Adrenal gland (tissue), 12 donors: ENCODE measurements around the gene SYT1. TPM values are rescaled to one million over a fixed set of nuclear protein-coding genes. Genes with fewer than 3 reads are reported as not detected.

Experiments
- DNase-seq, 7 donors: peaks; one replicate each; pipeline ENCODE4 v3.0.0-alpha.2; 2019 to 2020
- H3K27ac ChIP-seq, 5 donors: fragments of 200-600 bp; sonication (generic) in 4 of 5; 1 replicate in 3 of 5; 2 replicates in 2 of 5; pipeline versions ENCODE4 v1.5.1 to v1.8.0; 2016 to 2020; ENCODE audit warnings: mild to moderate bottlenecking in 1 of 5
- H3K27me3 ChIP-seq: fragments of 200-600 bp; 2 replicates; pipeline ENCODE4 v1.8.0; 2021
- H3K36me3 ChIP-seq, 2 donors: fragments of 200-600 bp; replicated peaks in 1 of 2; 1 replicate in 1 of 2; 2 replicates in 1 of 2; pipeline versions ENCODE4 v1.5.1 to v1.8.0; 2018 to 2022
- H3K4me1 ChIP-seq, 2 donors: fragments of 200-600 bp; replicated peaks in 1 of 2; 1 replicate in 1 of 2; 2 replicates in 1 of 2; pipeline versions ENCODE4 v1.5.1 to v1.8.0; 2018 to 2021
- H3K4me3 ChIP-seq, 4 donors: fragments of 200-600 bp; sonication (generic) in 3 of 4; one replicate each; pipeline ENCODE4 v1.5.1; 2016 to 2018
- H3K9me3 ChIP-seq, 3 donors: fragments of 200-600 bp; sonication (generic) in 1 of 3; replicated peaks in 1 of 3; 1 replicate in 2 of 3; 2 replicates in 1 of 3; pipeline versions ENCODE4 v1.5.1 to v1.8.0; 2016 to 2021
- POLR2A ChIP-seq, 2 donors: fragments of 450-650 bp; IDR thresholded peaks; one replicate each; pipeline ENCODE4 v1.6.1; 2017; ENCODE audit warnings: antibody characterized with exemption in 2 of 2, mild to moderate bottlenecking in 2 of 2, moderate library complexity in 1 of 2
- WGBS, 4 donors: extraction: QIAGEN DNeasy Blood & Tissue Kit in 2 of 4; methylation state at CpG; one replicate each; pipeline versions ENCODE4 v1.1.5 to v1.1.7; 2013 to 2017; 5-methylcytosine and 5-hydroxymethylcytosine counted together
- intact Hi-C, 2 donors: fragments of 100-400 bp; cut with DNase I; formaldehyde crosslinking; loops; one replicate each; pipeline versions ENCODE4 v1.14.1 to v1.15.0; 2022 to 2023
- polyA plus RNA-seq, 3 donors: library from polyadenylated mRNA; stranded (reverse); fragments of 200-250 nt in 2 of 3; fragments of 350-450 nt in 1 of 3; fragmentation: Illumina TruSeq in 1 of 3; extraction: RNeasy Lipid Tissue Mini Kit (QIAGEN cat#74804) in 1 of 3; gene quantifications; one replicate each; pipeline ENCODE4 v1.2.3, GENCODE V29; 2013 to 2014
- total RNA-seq, 9 donors: library from RNA; depleted of rRNA in 4 of 9; stranded (reverse); fragments of >200 nt in 4 of 9; fragments of 120-200 nt in 1 of 9; fragmentation: NEBNext Ultra II Directional in 1 of 9; extraction: Animal tissue kit (Norgen Biotek cat#: 25700) in 1 of 9; gene quantifications; one replicate each; pipeline versions ENCODE4 v1.1.0 to v1.2.4, GENCODE V29; 2013 to 2023
- TF ChIP-seq, protein P1 (sequence below), 6 experiments: fragments of 450-650 bp in 4 of 6; fragments of 200-600 bp in 2 of 6; sonication (generic) in 1 of 6; IDR thresholded peaks; 1 replicate in 5 of 6; 2 replicates in 1 of 6; pipeline versions ENCODE4 v1.5.1 to v1.8.0; 2016 to 2021; ENCODE audit warnings: antibody characterized with exemption in 6 of 6, mild to moderate bottlenecking in 2 of 6, moderate library complexity in 1 of 6
- donor health status: healthy with polysubstance abuse.
- donor health status: Bipolar disorder and iron deficiency.
- donor health status: DM: yes; HTN: yes; CAD: no.
- donor health status: DM: no; HTN: no; CAD: no.
- donor health status: DM: no; HTN: no; CAD: no.
- donor health status: DM: yes; HTN: yes; CAD: no.

Gene SYT1
- total and polyA plus RNA-seq, 12 donors, result 0.42 to 22.3 (median 4.6) TPM

DNA sequence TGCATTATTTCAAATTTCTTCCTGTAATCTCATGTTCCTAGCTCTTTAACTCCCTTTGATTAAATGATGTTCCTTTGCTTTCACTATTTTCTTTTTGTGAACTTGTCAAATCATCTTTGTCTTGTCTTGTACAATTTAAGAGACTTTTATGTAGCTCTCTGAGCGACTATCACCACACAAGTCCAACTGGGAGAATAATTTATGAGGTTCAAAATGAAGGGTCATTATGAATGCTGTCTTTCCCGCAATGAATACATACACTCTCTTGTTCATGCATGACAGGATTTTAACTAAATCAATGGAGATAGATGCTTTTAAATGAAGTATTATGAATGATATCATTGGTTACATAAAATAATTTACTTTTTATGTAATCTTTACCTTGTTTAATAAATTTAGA, 418.8 kb downstream of the SYT1 start:
- TF ChIP-seq, protein P1, sequence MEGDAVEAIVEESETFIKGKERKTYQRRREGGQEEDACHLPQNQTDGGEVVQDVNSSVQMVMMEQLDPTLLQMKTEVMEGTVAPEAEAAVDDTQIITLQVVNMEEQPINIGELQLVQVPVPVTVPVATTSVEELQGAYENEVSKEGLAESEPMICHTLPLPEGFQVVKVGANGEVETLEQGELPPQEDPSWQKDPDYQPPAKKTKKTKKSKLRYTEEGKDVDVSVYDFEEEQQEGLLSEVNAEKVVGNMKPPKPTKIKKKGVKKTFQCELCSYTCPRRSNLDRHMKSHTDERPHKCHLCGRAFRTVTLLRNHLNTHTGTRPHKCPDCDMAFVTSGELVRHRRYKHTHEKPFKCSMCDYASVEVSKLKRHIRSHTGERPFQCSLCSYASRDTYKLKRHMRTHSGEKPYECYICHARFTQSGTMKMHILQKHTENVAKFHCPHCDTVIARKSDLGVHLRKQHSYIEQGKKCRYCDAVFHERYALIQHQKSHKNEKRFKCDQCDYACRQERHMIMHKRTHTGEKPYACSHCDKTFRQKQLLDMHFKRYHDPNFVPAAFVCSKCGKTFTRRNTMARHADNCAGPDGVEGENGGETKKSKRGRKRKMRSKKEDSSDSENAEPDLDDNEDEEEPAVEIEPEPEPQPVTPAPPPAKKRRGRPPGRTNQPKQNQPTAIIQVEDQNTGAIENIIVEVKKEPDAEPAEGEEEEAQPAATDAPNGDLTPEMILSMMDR (IDR thresholded peaks at IDR 0.05), result no peak
- Histone ChIP-seq H3K27ac (no peak overlapping the region), H3K27me3 (no peaks in the 10 kb centered on the region), H3K9me3 (no peaks in the 10 kb centered on the region), H3K4me3 (no peak overlapping the region), H3K36me3 (no peaks in the 10 kb centered on the region), H3K4me1 (no peaks in the 10 kb centered on the region)
- intact Hi-C loops, result no loop called here
- DNase-seq, result no peak
- WGBS, 4 donors, result 52 to 70% (median 59%) methylated on average over 2 of the region's 2 CpGs

DNA sequence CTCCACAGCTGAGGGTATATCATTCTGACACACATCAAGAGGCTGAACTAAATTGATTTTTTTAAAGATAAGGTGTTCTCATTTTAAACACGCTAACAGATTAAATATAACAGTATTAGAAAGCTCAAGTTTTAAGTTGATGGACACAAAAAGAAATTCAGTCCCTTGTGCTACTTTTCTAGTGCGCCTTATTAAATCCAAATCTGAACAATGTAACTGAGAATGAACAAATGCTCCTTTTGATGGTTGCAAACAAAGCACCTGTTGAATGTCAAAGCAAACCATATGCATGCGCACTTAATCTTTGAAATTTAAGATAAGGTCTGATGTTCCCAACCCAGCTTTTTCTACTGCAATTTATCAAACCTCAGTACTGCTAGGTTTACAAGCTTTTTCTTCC, 424.3 kb downstream of the SYT1 start:
- no peaks in the 10 kb centered on the region for H3K36me3 ChIP-seq
- H3K4me1 ChIP-seq, result no peaks in the 10 kb centered on the region
- WGBS, 4 donors, result 79 to 87% (median 85%) methylated on average over 3 of the region's 3 CpGs
- no peaks in the 10 kb centered on the region for H3K9me3 ChIP-seq
- intact Hi-C loops, result no loop called here
- no peaks in the 10 kb centered on the region for H3K27me3 ChIP-seq
- no peak overlapping the region for H3K4me3 ChIP-seq
- DNase-seq, result no peak
- TF ChIP-seq POLR2A (IDR thresholded peaks at IDR 0.05), result no peak
- TF ChIP-seq, protein P1 (IDR thresholded peaks at IDR 0.05), result no peak
- no peak overlapping the region for H3K27ac ChIP-seq

DNA sequence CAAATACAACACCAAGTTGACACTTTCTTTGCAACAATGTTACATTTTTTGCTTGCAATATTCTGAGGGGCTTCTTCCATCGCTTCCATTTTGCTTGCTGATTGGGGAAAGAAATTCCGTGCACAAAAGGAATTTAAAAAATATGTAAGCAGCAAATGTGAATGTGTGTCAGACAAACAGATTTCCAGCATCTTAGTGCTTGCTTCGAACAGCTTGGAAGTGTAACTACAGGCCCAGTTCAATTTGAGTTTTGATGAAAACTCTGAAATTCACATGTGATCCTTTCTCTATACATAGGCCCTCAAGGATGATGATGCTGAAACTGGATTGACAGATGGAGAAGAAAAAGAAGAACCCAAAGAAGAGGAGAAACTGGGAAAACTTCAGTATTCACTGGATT, 427.1 kb downstream of the SYT1 start:
- TF ChIP-seq, protein P1 (IDR thresholded peaks at IDR 0.05), result no peak
- TF ChIP-seq POLR2A (IDR thresholded peaks at IDR 0.05), result no peak
- H3K4me1 ChIP-seq, result no peaks in the 10 kb centered on the region
- H3K27ac ChIP-seq, result no peak overlapping the region
- DNase-seq, result no peak
- no peaks in the 10 kb centered on the region for H3K27me3 ChIP-seq
- no peak overlapping the region for H3K4me3 ChIP-seq
- WGBS, 4 donors, result 54 to 74% (median 67%) methylated on average over 3 of the region's 3 CpGs
- no peaks in the 10 kb centered on the region for H3K9me3 ChIP-seq
- H3K36me3 ChIP-seq, result no peaks in the 10 kb centered on the region
- intact Hi-C loops, result no loop called here

DNA sequence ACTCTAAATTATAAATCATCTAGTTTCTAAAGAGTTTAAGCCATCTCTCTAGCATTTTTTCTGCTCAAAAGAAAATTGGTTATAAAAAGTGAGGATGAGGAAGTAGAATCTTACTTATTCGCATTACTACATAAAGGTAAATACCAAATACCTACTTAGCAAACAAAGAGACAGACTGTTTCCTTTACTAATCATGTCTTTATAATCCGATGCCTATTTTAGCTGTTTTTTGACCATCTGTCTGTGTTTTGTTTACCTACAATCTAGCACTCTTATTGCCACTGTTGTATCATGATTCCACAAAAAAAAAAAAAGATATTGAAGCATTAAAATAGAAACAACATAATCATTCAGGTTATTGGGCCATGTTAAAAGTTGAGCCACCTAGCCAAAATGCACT, 430.0 kb downstream of the SYT1 start:
- Histone ChIP-seq H3K4me1 (no peaks in the 10 kb centered on the region), H3K4me3 (no peak overlapping the region), H3K27ac (no peak overlapping the region), H3K27me3 (no peaks in the 10 kb centered on the region), H3K36me3 (no peaks in the 10 kb centered on the region), H3K9me3 (no peaks in the 10 kb centered on the region)
- WGBS, 4 donors, result 75 to 83% (median 78%) methylated on average over 2 of the region's 2 CpGs
- TF ChIP-seq, protein P1 (IDR thresholded peaks at IDR 0.05), result no peak
- no peak for TF ChIP-seq POLR2A (IDR thresholded peaks at IDR 0.05)
- DNase-seq, result no peak
- intact Hi-C loops, result no loop called here
